SK-N-SH (cell line): ENCODE data around the gene SULT1C3. TPM values are rescaled to one million over a fixed set of nuclear protein-coding genes. Genes with fewer than 3 reads are reported as not detected.

Experiments used
- CTCF ChIA-PET: fragments of 300-600, 350-600 bp; formaldehyde crosslinking; extraction: SDS; loops from one replicate; lab custom pipeline; 2021; lab: Yijun Ruan, JAX
- POLR2A ChIA-PET: fragments of 350-600 bp; sonication (Branson Sonifier 250); formaldehyde crosslinking; extraction: SDS; loops from one replicate; lab custom pipeline; 2020; ENCODE audit warnings: antibody characterized with exemption, inconsistent platforms; lab: Yijun Ruan, JAX
- DNase-seq: peaks from one replicate; pipeline ENCODE4 v3.0.0; 2012
- H2AFZ ChIP-seq: fragments of 200-600 bp; sonication (generic); 2 replicates; pipeline ENCODE4 v1.8.1; 2016; ENCODE audit warnings: antibody characterized with exemption, mild to moderate bottlenecking, low read depth
- H3F3A ChIP-seq: fragments of 200-600 bp; sonication (generic); replicated peaks from 2 replicates; pipeline ENCODE3; 2016; ENCODE audit warnings: antibody characterized with exemption, mild to moderate bottlenecking; ENCODE audit not compliant: insufficient read depth
- H3K27ac ChIP-seq, 2 experiments: fragments of 200-500 bp in 1 of 2; fragments of 200-600 bp in 1 of 2; sonication (Bioruptor generic) in 1 of 2; sonication (generic), shearing (Covaris generic) in 1 of 2; 2 replicates each; pipeline versions ENCODE4 v1.5.1 to v1.6.1; 2014 to 2016; ENCODE audit warnings: low read depth in 2 of 2, inconsistent platforms in 1 of 2, low read length in 1 of 2, mild to moderate bottlenecking in 1 of 2, mixed read lengths in 1 of 2
- H3K27me3 ChIP-seq: fragments of 200-600 bp; sonication (generic), shearing (Covaris generic); 2 replicates; pipeline ENCODE4 v1.6.1; 2016; ENCODE audit warnings: mixed run types; ENCODE audit not compliant: insufficient read depth
- H3K36me3 ChIP-seq, 2 experiments: fragments of 200-500 bp in 1 of 2; fragments of 200-600 bp in 1 of 2; sonication (Bioruptor generic) in 1 of 2; sonication (generic) in 1 of 2; replicated peaks in 1 of 2; 2 replicates each; pipeline versions ENCODE3 to v1.5.1; 2014 to 2016; ENCODE audit warnings: low read length in 1 of 2, mild to moderate bottlenecking in 1 of 2; ENCODE audit not compliant: insufficient read depth in 2 of 2, control insufficient read depth in 1 of 2
- H3K4me1 ChIP-seq, 2 experiments: fragments of 200-500 bp in 1 of 2; fragments of 200-600 bp in 1 of 2; sonication (Bioruptor generic) in 1 of 2; sonication (generic), shearing (Covaris generic) in 1 of 2; 2 replicates each; pipeline versions ENCODE4 v1.5.1 to v1.6.1; 2014 to 2016; ENCODE audit warnings: low read depth in 1 of 2, low read length in 1 of 2, mixed run types in 1 of 2; ENCODE audit not compliant: insufficient read depth in 2 of 2, control insufficient read depth in 1 of 2
- H3K4me2 ChIP-seq: fragments of 200-600 bp; sonication (generic), shearing (Covaris generic); 2 replicates; pipeline ENCODE4 v1.6.1; 2017; ENCODE audit warnings: mixed run types
- H3K4me3 ChIP-seq, 2 experiments: fragments of 200-500 bp in 1 of 2; fragments of 200-600 bp in 1 of 2; sonication (Bioruptor generic) in 1 of 2; sonication (generic), shearing (Covaris generic) in 1 of 2; 2 replicates each; pipeline versions ENCODE4 v1.5.1 to v1.8.1; 2014 to 2016; ENCODE audit warnings: low read depth in 2 of 2, inconsistent platforms in 1 of 2, low read length in 1 of 2, mild to moderate bottlenecking in 1 of 2, mixed read lengths in 1 of 2, moderate library complexity in 1 of 2
- H3K79me2 ChIP-seq: fragments of 200-600 bp; sonication (generic); 2 replicates; pipeline ENCODE4 v1.8.1; 2017; ENCODE audit warnings: mild to moderate bottlenecking; ENCODE audit not compliant: insufficient read depth
- H3K9ac ChIP-seq: fragments of 200-600 bp; sonication (generic); 2 replicates; pipeline ENCODE4 v1.6.1; 2017; ENCODE audit warnings: mixed run types
- H3K9me2 ChIP-seq: fragments of 200-600 bp; sonication (generic); 2 replicates; pipeline ENCODE4 v1.6.1; 2017; ENCODE audit warnings: mixed run types
- H3K9me3 ChIP-seq: fragments of 200-600 bp; sonication (generic); 2 replicates; pipeline ENCODE4 v1.6.1; 2017; ENCODE audit warnings: mixed run types, mild to moderate bottlenecking, moderate library complexity
- H4K20me1 ChIP-seq: fragments of 200-600 bp; sonication (generic); 2 replicates; pipeline ENCODE4 v1.6.1; 2017; ENCODE audit warnings: mild to moderate bottlenecking, mixed run types; ENCODE audit not compliant: insufficient read depth
- EP300 ChIP-seq, 2 experiments: IDR thresholded peaks; 2 replicates each; pipeline versions ENCODE4 v1.4.0 to v1.6.1; 2012; ENCODE audit warnings: borderline replicate concordance in 1 of 2, low read depth in 1 of 2, low read length in 1 of 2
- FOXM1 ChIP-seq: IDR thresholded peaks from 2 replicates; pipeline ENCODE4 v1.4.0; 2012; ENCODE audit warnings: low read depth, mild to moderate bottlenecking
- GABPA ChIP-seq: IDR thresholded peaks from 2 replicates; pipeline ENCODE4 v1.4.0; 2012; ENCODE audit warnings: low read depth, mild to moderate bottlenecking
- GATA2 ChIP-seq: sonication (generic); formaldehyde crosslinking; IDR thresholded peaks from 2 replicates; pipeline ENCODE4 v1.5.0; 2020; ENCODE audit warnings: mild to moderate bottlenecking, missing genetic modification reagents
- IRF3 ChIP-seq: fragments of 150-350 bp; IDR thresholded peaks from 2 replicates; pipeline ENCODE4 v1.6.1; 2016; ENCODE audit warnings: mild to moderate bottlenecking, low read depth, low read length
- MAX ChIP-seq: IDR thresholded peaks from 2 replicates; pipeline ENCODE4 v1.4.0; 2012; ENCODE audit warnings: low read depth
- MEF2A ChIP-seq: IDR thresholded peaks from 2 replicates; pipeline ENCODE4 v1.4.0; 2012; ENCODE audit warnings: low read depth, borderline replicate concordance
- MXI1 ChIP-seq: IDR thresholded peaks from 2 replicates; pipeline ENCODE4 v1.6.1; 2012; ENCODE audit warnings: mild to moderate bottlenecking, low read depth, low read length, improper control_type of control experiment
- NFIC ChIP-seq: IDR thresholded peaks from 2 replicates; pipeline ENCODE4 v1.4.0; 2012; ENCODE audit warnings: borderline replicate concordance
- NRF1 ChIP-seq: IDR thresholded peaks from 2 replicates; pipeline ENCODE4 v1.6.1; 2012; ENCODE audit warnings: low read depth, mild to moderate bottlenecking, low read length
- POLR2AphosphoS5 ChIP-seq: IDR thresholded peaks from 2 replicates; pipeline ENCODE4 v1.6.1; 2012; ENCODE audit warnings: low read depth, low read length
- RAD21 ChIP-seq: IDR thresholded peaks from 2 replicates; pipeline ENCODE4 v1.6.1; 2012; ENCODE audit warnings: mild to moderate bottlenecking, low read length
- RCOR1 ChIP-seq: fragments of 150-350 bp; IDR thresholded peaks from 2 replicates; pipeline ENCODE4 v1.6.1; 2017; ENCODE audit warnings: antibody characterized with exemption, low read length
- RFX5 ChIP-seq: IDR thresholded peaks from 2 replicates; pipeline ENCODE4 v1.6.1; 2012; ENCODE audit warnings: mild to moderate bottlenecking, improper control_type of control experiment, low read length
- RXRA ChIP-seq: IDR thresholded peaks from 2 replicates; pipeline ENCODE4 v1.4.0; 2012; ENCODE audit warnings: low read depth, mild to moderate bottlenecking, borderline replicate concordance
- SIN3A ChIP-seq: IDR thresholded peaks from 2 replicates; pipeline ENCODE4 v1.6.1; 2012; ENCODE audit warnings: low read depth, mild to moderate bottlenecking, low read length, moderate library complexity, borderline replicate concordance
- TAF1 ChIP-seq: IDR thresholded peaks from 2 replicates; pipeline ENCODE4 v1.6.1; 2012; ENCODE audit warnings: low read depth, mild to moderate bottlenecking, low read length, moderate library complexity, borderline replicate concordance
- TCF12 ChIP-seq: IDR thresholded peaks from 2 replicates; pipeline ENCODE4 v1.4.0; 2012
- TEAD4 ChIP-seq: IDR thresholded peaks from 2 replicates; pipeline ENCODE4 v1.4.0; 2012; ENCODE audit warnings: mild to moderate bottlenecking, borderline replicate concordance; ENCODE audit not compliant: insufficient read depth
- WGBS: methylation state at CpG from one replicate; pipeline ENCODE4 v1.1.6; 2017; ENCODE audit warnings: low lambda C conversion rate; 5-methylcytosine and 5-hydroxymethylcytosine counted together
- polyA plus RNA-seq, 3 experiments: library from polyadenylated mRNA; depleted of rRNA; stranded (reverse); fragments of >200 nt; gene quantifications; 2 replicates each; pipeline ENCODE4 v1.2.3, GENCODE V29; 2012
- TF ChIP-seq, protein P1 (sequence below): IDR thresholded peaks from 2 replicates; pipeline ENCODE4 v1.4.0; 2012; ENCODE audit warnings: low read depth, borderline replicate concordance

SULT1C3 gene
- polyA plus RNA-seq, 1 of the 3 experiments (the other 2 are of a cell fraction): not detected

- TF ChIP-seq, protein P1, sequence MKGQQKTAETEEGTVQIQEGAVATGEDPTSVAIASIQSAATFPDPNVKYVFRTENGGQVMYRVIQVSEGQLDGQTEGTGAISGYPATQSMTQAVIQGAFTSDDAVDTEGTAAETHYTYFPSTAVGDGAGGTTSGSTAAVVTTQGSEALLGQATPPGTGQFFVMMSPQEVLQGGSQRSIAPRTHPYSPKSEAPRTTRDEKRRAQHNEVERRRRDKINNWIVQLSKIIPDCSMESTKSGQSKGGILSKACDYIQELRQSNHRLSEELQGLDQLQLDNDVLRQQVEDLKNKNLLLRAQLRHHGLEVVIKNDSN: no peak
- no peak for TF ChIP-seq NRF1
- TF ChIP-seq RCOR1: no peak
- no peak for TF ChIP-seq TEAD4
- TF ChIP-seq RFX5: no peak
- no peak for TF ChIP-seq MAX
- TF ChIP-seq MXI1: no peak
- no peak for TF ChIP-seq TCF12
- TF ChIP-seq MEF2A: no peak
- no peak for TF ChIP-seq RAD21
These were observed 39.2 kb upstream of the SULT1C3 start (continued) for GRCh38 chr2:108200569-108200968.

DNA sequence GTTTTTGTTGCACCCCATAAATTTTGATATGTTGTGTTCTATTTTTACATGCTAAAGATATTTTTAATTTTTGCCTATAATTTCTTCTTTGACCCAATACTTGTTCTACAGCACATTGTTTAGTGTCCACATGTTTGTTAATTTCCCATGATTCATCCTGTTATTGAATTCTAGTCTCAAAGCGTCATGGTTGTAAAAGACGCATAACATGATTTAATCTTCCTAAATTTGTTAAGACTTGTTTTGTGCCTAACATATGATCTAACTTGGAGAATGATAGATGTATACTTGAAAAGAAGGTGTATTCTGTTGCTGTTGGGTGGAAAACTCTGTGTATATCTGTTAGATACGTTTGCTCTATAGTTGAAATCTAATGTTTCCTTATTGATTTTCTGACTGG, 27.1 kb upstream of the SULT1C3 start:
- WGBS: 25% methylated on average over 3 of the region's 3 CpGs
- no peaks in the 10 kb centered on the region for H4K20me1 ChIP-seq
- no peak for DNase-seq
- H3K4me1 ChIP-seq: peaks cover 0 to 2% of the 10 kb centered on the region in 2 experiments; a peak in 1 of 4 replicates
- no peak overlapping the region for H3K9ac ChIP-seq
- no peak overlapping the region for H3K4me2 ChIP-seq
- H3F3A ChIP-seq: no peaks in the 10 kb centered on the region
- ChIA-PET CTCF (no interaction called here), POLR2A (no interaction called here)
- H3K27me3 ChIP-seq: no peaks in the 10 kb centered on the region
- TF ChIP-seq NFIC (no peak), SIN3A (no peak), GATA2 (no peak), RFX5 (no peak), RCOR1 (no peak), FOXM1 (no peak), POLR2AphosphoS5 (no peak), GABPA (no peak), RXRA (no peak), TAF1 (no peak), RAD21 (no peak), MXI1 (no peak), EP300 (IDR thresholded peaks at IDR 0.05; ENCODE audit: borderline replicate concordance in 1 of 2, low read depth in 1 of 2, low read length in 1 of 2) (no peak), IRF3 (no peak)
- H3K4me3 ChIP-seq: no peak overlapping the region
- H3K79me2 ChIP-seq: no peaks in the 10 kb centered on the region
- H2AFZ ChIP-seq: no peak overlapping the region
- H3K27ac ChIP-seq: no peak overlapping the region
- H3K36me3 ChIP-seq: no peaks in the 10 kb centered on the region
- no peaks in the 10 kb centered on the region for H3K9me3 ChIP-seq
- no peaks in the 10 kb centered on the region; the same call in 1 of the 2 replicates for H3K9me2 ChIP-seq
